Naive thymus-derived CD8-positive, alpha-beta T cell (primary cell): ENCODE data around the gene SLC17A9. TPM values are rescaled to one million over a fixed set of nuclear protein-coding genes. Genes with fewer than 3 reads are reported as not detected.

Experiments
- ATAC-seq, 2 donors: fragments of 150-1000 bp; cut with Tn5 transposase in 1 of 2; sonication (Bioruptor Pico), chemical (Tn5 transposase) in 1 of 2; 1 replicate in 1 of 2; 2 replicates in 1 of 2; pipeline ENCODE4 v1.10.0; 2021; ENCODE audit warnings: mild to moderate bottlenecking in 2 of 2, moderate library complexity in 2 of 2
- POLR2A ChIA-PET: fragments of 350-600 bp; sonication (Branson Sonifier 250); formaldehyde crosslinking; loops from one replicate; lab custom pipeline; 2021; ENCODE audit warnings: antibody characterized with exemption; lab: Charles Lee
- DNase-seq, 10 donors: peaks; one replicate each; pipeline versions ENCODE4 v3.0.0 to v3.0.0-alpha.2; 2020 to 2022
- H3K27ac Mint-ChIP-seq, 10 donors: one replicate each; pipeline ENCODE4 v1.8.0; 2020 to 2022; ENCODE audit warnings: mild to moderate bottlenecking in 10 of 10, mixed read lengths in 10 of 10, moderate library complexity in 4 of 10, inconsistent platforms in 1 of 10
- H3K27me3 Mint-ChIP-seq, 5 donors: one replicate each; pipeline ENCODE4 v1.8.0; 2021 to 2022; ENCODE audit warnings: mixed read lengths in 5 of 5
- H3K36me3 Mint-ChIP-seq, 3 donors: one replicate each; pipeline ENCODE4 v1.8.0; 2020 to 2022; ENCODE audit warnings: mixed read lengths in 3 of 3, mild to moderate bottlenecking in 2 of 3, inconsistent platforms in 1 of 3
- H3K4me1 Mint-ChIP-seq, 4 donors: one replicate each; pipeline ENCODE4 v1.8.0; 2021 to 2022; ENCODE audit warnings: mixed read lengths in 4 of 4
- H3K4me3 Mint-ChIP-seq, 10 donors: one replicate each; pipeline ENCODE4 v1.8.0; 2020 to 2022; ENCODE audit warnings: mild to moderate bottlenecking in 10 of 10, mixed read lengths in 10 of 10, moderate library complexity in 6 of 10, inconsistent platforms in 1 of 10
- H3K9me3 Mint-ChIP-seq, 9 donors: one replicate each; pipeline ENCODE4 v1.8.0; 2020 to 2022; ENCODE audit warnings: mixed read lengths in 9 of 9, mild to moderate bottlenecking in 3 of 9, inconsistent platforms in 1 of 9, moderate library complexity in 1 of 9
- polyA plus RNA-seq, 3 donors: library from polyadenylated mRNA; unstranded; fragments of 300-500 nt; fragmentation: Illumina TruSeq; gene quantifications; one replicate each; pipeline ENCODE4 v1.2.3, GENCODE V29; 2021
- total RNA-seq, 8 experiments: library from RNA in 2 of 8; stranded (reverse) in 2 of 8; gene quantifications; one replicate each; pipeline ENCODE4 v1.2.3 and lab custom pipeline; 2021 to 2026

SLC17A9 gene
- total and polyA plus RNA-seq, 5 experiments from 2014 or later: 1.2 to 11.3 (median 2.0) TPM

- Mint-ChIP-seq H3K4me1 (peaks cover 5 to 32% (median 25%) of the 10 kb centered on the region in 4 donors), H3K27ac (peak overlapping the region in 2 of 10 donors; percentile 19 to 62)
Observed at GRCh38 chr20:62984666-62985443, 32.3 kb downstream of the SLC17A9 start.

GRCh38 chr20:62985444-62985778 lies 32.9 kb downstream of the SLC17A9 start:
- Mint-ChIP-seq H3K4me3 (peak overlapping the region in 1 of 10 donors; percentile 10), H3K27ac (no peak overlapping the region), H3K27me3 (peaks cover 0 to 22% (median 2%) of the 10 kb centered on the region in 5 donors), H3K36me3 (no peaks in the 10 kb centered on the region), H3K4me1 (peaks cover 5 to 27% (median 23%) of the 10 kb centered on the region in 4 donors), H3K9me3 (no peaks in the 10 kb centered on the region)
- POLR2A ChIA-PET: no interaction called here
- no peak for ATAC-seq
- no peak for DNase-seq

More at GRCh38 chr20:62984666-62985443, 32.3 kb downstream of the SLC17A9 start:
- DNase-seq (no peak), ATAC-seq (no peak)
- POLR2A ChIA-PET: interaction anchor here (1.3 kb wide), 1 partner anchor 57 kb away, joined by 3 read pairs; no protein-coding TSS in a partner anchor
- no peaks in the 10 kb centered on the region for H3K9me3 Mint-ChIP-seq
- H3K4me3 Mint-ChIP-seq: peak overlapping the region in 1 of 10 donors; percentile 10
- no peaks in the 10 kb centered on the region for H3K36me3 Mint-ChIP-seq
- peaks cover 0 to 28% (median 4%) of the 10 kb centered on the region in 5 donors for H3K27me3 Mint-ChIP-seq

GRCh38 chr20:62986257-62986800 lies 33.8 kb downstream of the SLC17A9 start:
- H3K27ac Mint-ChIP-seq: no peak overlapping the region
- no peaks in the 10 kb centered on the region for H3K36me3 Mint-ChIP-seq
- H3K27me3 Mint-ChIP-seq: peaks cover 0 to 16% (median 0%) of the 10 kb centered on the region in 5 donors
- no peak for ATAC-seq
- H3K9me3 Mint-ChIP-seq: no peaks in the 10 kb centered on the region
- H3K4me1 Mint-ChIP-seq: peaks cover 3 to 20% (median 17%) of the 10 kb centered on the region in 4 donors
- H3K4me3 Mint-ChIP-seq: no peak overlapping the region
- POLR2A ChIA-PET: no interaction called here
- DNase-seq: no peak

GRCh38 chr20:62987114-62987513 lies 34.6 kb downstream of the SLC17A9 start:
- peaks cover 0 to 8% (median 0%) of the 10 kb centered on the region in 5 donors for H3K27me3 Mint-ChIP-seq
- H3K27ac Mint-ChIP-seq: no peak overlapping the region
- H3K4me3 Mint-ChIP-seq: no peak overlapping the region
- H3K36me3 Mint-ChIP-seq: no peaks in the 10 kb centered on the region
- no peak for ATAC-seq
- DNase-seq: no peak
- peaks cover 0 to 16% (median 10%) of the 10 kb centered on the region in 4 donors for H3K4me1 Mint-ChIP-seq
- POLR2A ChIA-PET: no interaction called here
- no peaks in the 10 kb centered on the region for H3K9me3 Mint-ChIP-seq

- peaks cover 0 to 8% (median 4%) of the 10 kb centered on the region in 4 donors for H3K4me1 Mint-ChIP-seq
- ATAC-seq (peak in 1 of 2 donors; percentile 47), DNase-seq (peak in 1 of 10 donors; percentile 35)
- POLR2A ChIA-PET: no interaction called here
- H3K27ac Mint-ChIP-seq: peak overlapping the region in 9 of 10 donors; percentile 24 to 92 (median 59)
- H3K36me3 Mint-ChIP-seq: no peaks in the 10 kb centered on the region
- peaks cover 0 to 4% (median 0%) of the 10 kb centered on the region in 5 donors for H3K27me3 Mint-ChIP-seq
- H3K9me3 Mint-ChIP-seq: no peaks in the 10 kb centered on the region
- peak overlapping the region; percentile 68 to 90 (median 85) for H3K4me3 Mint-ChIP-seq
Observed at GRCh38 chr20:62989201-62989601, 36.7 kb downstream of the SLC17A9 start.

- H3K9me3 Mint-ChIP-seq: no peaks in the 10 kb centered on the region
- no peak overlapping the region for H3K27ac Mint-ChIP-seq
- no peak for ATAC-seq
- no peak for DNase-seq
- H3K4me3 Mint-ChIP-seq: no peak overlapping the region
- no peaks in the 10 kb centered on the region for H3K36me3 Mint-ChIP-seq
- peaks cover 0 to 2% (median 0%) of the 10 kb centered on the region in 5 donors for H3K27me3 Mint-ChIP-seq
- POLR2A ChIA-PET: no interaction called here
- H3K4me1 Mint-ChIP-seq: peaks cover 0 to 8% (median 5%) of the 10 kb centered on the region in 4 donors
Observed at GRCh38 chr20:62990306-62990825, 37.9 kb downstream of the SLC17A9 start.

- H3K27ac Mint-ChIP-seq: peak overlapping the region in 1 of 10 donors; percentile 22
- peaks cover 0 to 2% (median under 1%) of the 10 kb centered on the region in 5 donors for H3K27me3 Mint-ChIP-seq
- peaks cover 0 to 8% (median 5%) of the 10 kb centered on the region in 4 donors for H3K4me1 Mint-ChIP-seq
- H3K9me3 Mint-ChIP-seq: no peaks in the 10 kb centered on the region
- no peak overlapping the region for H3K4me3 Mint-ChIP-seq
- ATAC-seq (no peak), DNase-seq (no peak)
- POLR2A ChIA-PET: no interaction called here
- H3K36me3 Mint-ChIP-seq: no peaks in the 10 kb centered on the region
Observed at GRCh38 chr20:62991196-62991807, 38.8 kb downstream of the SLC17A9 start.

GRCh38 chr20:62991863-62992262 lies 39.4 kb downstream of the SLC17A9 start:
- H3K4me1 Mint-ChIP-seq: peaks cover 0 to 8% (median 5%) of the 10 kb centered on the region in 4 donors
- H3K27me3 Mint-ChIP-seq: peaks cover 0 to 3% (median 2%) of the 10 kb centered on the region in 5 donors
- no peak overlapping the region for H3K4me3 Mint-ChIP-seq
- POLR2A ChIA-PET: no interaction called here
- ATAC-seq: no peak
- DNase-seq: no peak
- H3K9me3 Mint-ChIP-seq: no peaks in the 10 kb centered on the region
- H3K36me3 Mint-ChIP-seq: no peaks in the 10 kb centered on the region
- no peak overlapping the region for H3K27ac Mint-ChIP-seq

GRCh38 chr20:62993856-62994494 lies 41.5 kb downstream of the SLC17A9 start:
- DNase-seq: no peak
- Mint-ChIP-seq H3K4me3 (no peak overlapping the region), H3K27ac (no peak overlapping the region), H3K27me3 (peaks cover 2 to 17% (median 11%) of the 10 kb centered on the region in 5 donors), H3K36me3 (no peaks in the 10 kb centered on the region), H3K9me3 (no peaks in the 10 kb centered on the region), H3K4me1 (peaks cover 2 to 6% (median 5%) of the 10 kb centered on the region in 4 donors)
- POLR2A ChIA-PET: interaction anchor here (1.0 kb wide), 1 partner anchor 101 kb away, joined by 3 read pairs; no protein-coding TSS in a partner anchor
- no peak for ATAC-seq

- Mint-ChIP-seq H3K9me3 (no peaks in the 10 kb centered on the region), H3K36me3 (no peaks in the 10 kb centered on the region), H3K4me3 (peak overlapping the region in 1 of 10 donors; percentile 41), H3K27ac (no peak overlapping the region), H3K27me3 (peaks cover 2 to 21% (median 19%) of the 10 kb centered on the region in 5 donors), H3K4me1 (peaks cover 0 to 6% (median 4%) of the 10 kb centered on the region in 4 donors)
- no peak for DNase-seq
- POLR2A ChIA-PET: interaction anchor here (1.0 kb wide), 1 partner anchor 102 kb away, joined by 3 read pairs; no protein-coding TSS in a partner anchor
- ATAC-seq: no peak
Observed at GRCh38 chr20:62994869-62995281, 42.4 kb downstream of the SLC17A9 start.

GRCh38 chr20:62995481-62995880 lies 43.0 kb downstream of the SLC17A9 start:
- H3K4me1 Mint-ChIP-seq: peaks cover 0 to 6% (median 4%) of the 10 kb centered on the region in 4 donors
- H3K9me3 Mint-ChIP-seq: no peaks in the 10 kb centered on the region
- no peak for ATAC-seq
- DNase-seq: no peak
- POLR2A ChIA-PET: no interaction called here
- no peaks in the 10 kb centered on the region for H3K36me3 Mint-ChIP-seq
- H3K27me3 Mint-ChIP-seq: peaks cover 2 to 27% (median 24%) of the 10 kb centered on the region in 5 donors
- no peak overlapping the region for H3K27ac Mint-ChIP-seq
- no peak overlapping the region for H3K4me3 Mint-ChIP-seq
